Uterus (tissue), 4 donors: ENCODE results near the gene TMEM42. TPM values are rescaled to one million over a fixed set of nuclear protein-coding genes. Genes with fewer than 3 reads are reported as not detected.

Experiments
- DNase-seq, 2 donors: peaks; one replicate each; pipeline ENCODE4 v3.0.0-alpha.2; 2019 to 2020
- H3K27ac ChIP-seq, 2 donors: fragments of 200-600 bp; sonication (generic); 1 replicate in 1 of 2; 2 replicates in 1 of 2; pipeline ENCODE4 v1.5.1; 2016 to 2018
- H3K27me3 ChIP-seq, 2 donors: fragments of 200-600 bp; sonication (generic); one replicate each; pipeline ENCODE4 v1.5.1; 2018 to 2019; ENCODE audit warnings: control low read depth in 1 of 2
- H3K36me3 ChIP-seq, 2 donors: fragments of 200-600 bp; sonication (generic); one replicate each; pipeline ENCODE4 v1.5.1; 2019; ENCODE audit warnings: control low read depth in 1 of 2
- H3K4me1 ChIP-seq, 2 donors: fragments of 200-600 bp; sonication (generic); one replicate each; pipeline ENCODE4 v1.5.1; 2018 to 2019; ENCODE audit warnings: control low read depth in 1 of 2
- H3K4me3 ChIP-seq, 2 donors: fragments of 200-600 bp; sonication (generic); 1 replicate in 1 of 2; 2 replicates in 1 of 2; pipeline ENCODE4 v1.5.1; 2018 to 2019; ENCODE audit warnings: mild to moderate bottlenecking in 1 of 2
- H3K9me3 ChIP-seq, 2 donors: fragments of 200-600 bp; sonication (generic); one replicate each; pipeline ENCODE4 v1.5.1; 2019; ENCODE audit warnings: control low read depth in 1 of 2
- CTCF ChIP-seq, 4 experiments: fragments of 200-600 bp in 2 of 4; fragments of 450-650 bp in 2 of 4; sonication (generic) in 2 of 4; IDR thresholded peaks; one replicate each; pipeline ENCODE4 v1.5.1; 2016 to 2019; ENCODE audit warnings: antibody characterized with exemption in 4 of 4, mild to moderate bottlenecking in 2 of 4, moderate library complexity in 1 of 4
- POLR2A ChIP-seq, 2 donors: fragments of 450-650 bp; IDR thresholded peaks; one replicate each; pipeline ENCODE4 v1.6.1; 2016; ENCODE audit warnings: antibody characterized with exemption in 2 of 2, mild to moderate bottlenecking in 1 of 2, moderate library complexity in 1 of 2
- intact Hi-C: fragments of 100-400 bp; cut with DNase I; formaldehyde crosslinking; loops from one replicate; pipeline ENCODE4 v1.15.1; 2023; ENCODE audit warnings: low total_unique reads
- total RNA-seq, 4 donors: library from RNA; depleted of rRNA in 3 of 4; stranded (reverse); fragments of >200 nt in 3 of 4; gene quantifications; one replicate each; pipeline versions ENCODE4 v1.1.0 to v1.2.4, GENCODE V29; 2014 to 2023
- donor health status: DM: yes; HTN: yes; CAD: no.

TMEM42 gene
- total RNA-seq, 4 donors from 2014 or later = 2.6 to 14.9 (median 7.1) TPM

DNA sequence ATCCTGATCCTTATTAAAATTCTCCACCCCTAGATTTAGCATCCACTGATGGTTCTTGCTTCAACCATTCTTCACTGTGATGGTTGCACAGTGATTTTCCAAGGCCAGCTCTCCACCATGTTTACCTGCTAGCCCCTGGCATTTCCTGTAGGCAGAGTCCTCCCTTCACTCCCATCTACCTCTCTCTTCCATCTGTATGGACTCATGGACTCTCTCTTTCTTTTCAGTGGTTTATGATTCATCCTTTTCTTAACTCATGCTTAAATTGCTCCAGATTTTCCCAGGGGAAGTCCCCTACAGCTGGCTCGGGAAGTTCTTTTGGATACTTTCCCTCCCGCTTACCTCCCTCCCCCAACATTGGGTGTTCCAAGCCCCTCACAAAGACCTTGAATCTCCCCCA is 31.4 kb downstream of the TMEM42 start:
- no peak overlapping the region for H3K27ac ChIP-seq
- H3K4me1 ChIP-seq = no peaks in the 10 kb centered on the region
- intact Hi-C loops = no loop called here
- no peaks in the 10 kb centered on the region for H3K27me3 ChIP-seq
- no peak for DNase-seq
- H3K4me3 ChIP-seq = no peak overlapping the region
- no peaks in the 10 kb centered on the region for H3K9me3 ChIP-seq
- TF ChIP-seq CTCF (IDR thresholded peaks at IDR 0.05) (no peak), POLR2A (IDR thresholded peaks at IDR 0.05) (no peak)
- H3K36me3 ChIP-seq = no peaks in the 10 kb centered on the region

- TF ChIP-seq CTCF (IDR thresholded peaks at IDR 0.05) (no peak), POLR2A (IDR thresholded peaks at IDR 0.05) (no peak)
- H3K4me1 ChIP-seq = no peaks in the 10 kb centered on the region
- no peaks in the 10 kb centered on the region for H3K9me3 ChIP-seq
- no peaks in the 10 kb centered on the region for H3K27me3 ChIP-seq
- intact Hi-C loops = no loop called here
- DNase-seq = no peak
- H3K4me3 ChIP-seq = no peak overlapping the region
- H3K27ac ChIP-seq = no peak overlapping the region
- H3K36me3 ChIP-seq = no peaks in the 10 kb centered on the region
Observed at GRCh38 chr3:44894485-44894884, 32.8 kb downstream of the TMEM42 start.

DNA sequence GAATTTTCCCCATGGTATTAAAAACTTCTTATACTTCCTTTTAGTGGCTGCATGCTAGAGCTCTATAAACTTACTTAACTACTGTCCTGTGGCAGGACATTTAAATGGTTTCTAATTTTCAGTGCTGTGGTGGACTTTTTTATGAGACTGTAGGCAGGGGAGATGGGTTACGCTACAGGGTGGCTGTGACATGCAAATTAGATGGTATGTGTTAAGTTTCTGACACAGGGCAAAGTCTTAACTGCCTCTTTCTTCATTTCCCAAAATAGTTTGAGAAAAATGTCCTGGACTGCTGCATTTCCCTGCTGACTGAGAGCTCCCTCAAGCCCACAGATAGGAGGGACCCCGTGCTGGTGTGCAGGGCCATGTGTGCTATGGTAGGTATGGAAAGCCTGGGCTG is 34.7 kb downstream of the TMEM42 start:
- no peaks in the 10 kb centered on the region for H3K36me3 ChIP-seq
- no peak overlapping the region for H3K4me3 ChIP-seq
- H3K27me3 ChIP-seq = no peaks in the 10 kb centered on the region
- DNase-seq = no peak
- no peak overlapping the region for H3K27ac ChIP-seq
- no peaks in the 10 kb centered on the region for H3K4me1 ChIP-seq
- TF ChIP-seq POLR2A (IDR thresholded peaks at IDR 0.05) (no peak), CTCF (IDR thresholded peaks at IDR 0.05) (no peak)
- intact Hi-C loops = no loop called here
- no peaks in the 10 kb centered on the region for H3K9me3 ChIP-seq

DNA sequence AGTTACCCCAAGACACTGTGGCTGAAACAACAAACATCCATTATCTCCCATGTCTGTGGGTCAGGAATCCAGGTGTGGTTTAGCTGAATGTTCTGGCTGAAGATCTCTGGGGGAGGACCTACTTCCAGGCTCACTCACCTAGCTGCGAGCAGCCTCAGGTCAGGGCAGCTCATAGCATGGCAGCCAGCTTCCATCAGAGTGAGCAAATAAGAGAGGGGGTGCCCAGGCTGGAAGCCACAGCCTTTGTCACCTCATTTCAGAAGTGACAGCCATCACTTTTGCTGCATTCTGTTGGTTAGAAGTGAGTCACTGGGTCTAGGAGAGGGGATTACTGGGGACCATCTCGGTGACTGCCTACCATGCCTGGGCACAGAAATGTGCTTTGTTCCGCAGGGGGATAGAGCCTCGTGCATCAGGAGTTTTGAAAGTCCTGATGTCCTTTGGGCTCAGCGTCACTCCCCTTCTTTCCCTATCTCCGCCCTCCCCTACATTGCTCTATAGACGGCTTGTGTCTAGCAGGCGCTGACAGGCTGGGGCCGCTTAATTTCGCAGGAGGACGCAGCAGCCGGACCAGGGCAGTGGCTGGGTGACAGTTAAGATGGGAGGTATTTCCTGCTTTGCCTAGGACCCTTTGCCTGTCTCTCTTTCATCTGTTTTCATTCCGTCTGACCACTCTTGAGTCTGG is 38.1 kb downstream of the TMEM42 start:
- Histone ChIP-seq H3K4me3 (no peak overlapping the region), H3K27me3 (no peaks in the 10 kb centered on the region), H3K4me1 (no peaks in the 10 kb centered on the region), H3K36me3 (no peaks in the 10 kb centered on the region), H3K9me3 (no peaks in the 10 kb centered on the region), H3K27ac (no peak overlapping the region)
- DNase-seq = no peak
- no peak for TF ChIP-seq POLR2A (IDR thresholded peaks at IDR 0.05)
- no peak for TF ChIP-seq CTCF (IDR thresholded peaks at IDR 0.05)
- intact Hi-C loops = no loop called here

DNA sequence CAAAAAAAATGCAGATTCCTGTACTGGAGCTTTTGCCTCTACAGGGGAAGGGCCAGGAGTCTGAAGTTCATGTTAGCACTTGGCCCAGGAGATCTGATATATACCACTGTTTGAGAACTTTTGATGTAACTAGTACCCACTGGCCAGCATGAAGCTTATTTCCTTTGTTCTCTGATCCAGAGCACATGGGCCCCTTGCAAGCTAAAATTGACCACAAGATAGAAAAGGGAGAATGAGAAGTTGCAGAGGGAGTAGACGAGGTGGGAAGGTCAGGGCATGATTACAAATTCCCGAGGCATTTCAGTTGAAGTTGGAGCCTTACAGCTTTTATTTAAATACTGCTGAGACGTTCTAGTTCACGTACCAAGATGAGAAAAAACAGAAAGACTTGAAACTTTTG is 40.9 kb downstream of the TMEM42 start:
- H3K4me3 ChIP-seq = no peak overlapping the region
- no peaks in the 10 kb centered on the region for H3K4me1 ChIP-seq
- TF ChIP-seq POLR2A (IDR thresholded peaks at IDR 0.05) (no peak), CTCF (IDR thresholded peaks at IDR 0.05) (no peak)
- no peak for DNase-seq
- no peaks in the 10 kb centered on the region for H3K9me3 ChIP-seq
- no peak overlapping the region for H3K27ac ChIP-seq
- intact Hi-C loops = no loop called here
- H3K36me3 ChIP-seq = no peaks in the 10 kb centered on the region
- H3K27me3 ChIP-seq = no peaks in the 10 kb centered on the region
